Measurements from ENCODE around the gene ENOSF1.
"Not testable (repeated sequence)": the region's sequence is repeated elsewhere in the genome, so short reads cannot be mapped to it uniquely, and the experiment has no call there.

ENOSF1 gene

DNA sequence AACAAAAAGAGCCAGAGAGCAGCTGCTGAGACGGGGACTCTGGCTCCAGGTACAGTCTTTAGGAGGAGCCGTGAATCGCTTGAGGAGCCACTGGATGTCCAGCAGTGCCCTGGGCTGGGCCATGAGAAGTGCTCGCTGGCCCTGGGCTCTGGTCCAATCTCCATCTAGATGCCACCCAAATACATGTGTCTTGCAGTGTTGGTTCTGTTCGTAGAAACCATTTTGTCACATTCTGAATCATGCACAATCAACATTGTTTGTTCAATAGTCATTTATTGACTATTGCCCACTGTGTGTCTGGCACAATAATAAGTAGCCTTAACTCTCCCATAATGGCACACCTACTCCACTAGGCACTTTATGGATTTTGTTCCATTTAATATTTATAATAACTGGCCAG, 28.9 kb downstream of the ENOSF1 start:
- no peak for TF ChIP-seq CTCF (IDR thresholded peaks at IDR 0.05; ENCODE audit: poor library complexity, severe bottlenecking)
- Histone ChIP-seq H3K27me3 (ENCODE audit: insufficient read depth, poor library complexity, severe bottlenecking) (no peaks in the 10 kb centered on the region), H3K9me3 (ENCODE audit: severe bottlenecking) (no peaks in the 10 kb centered on the region), H3K36me3 (ENCODE audit: low read depth) (peaks cover 41% of the 10 kb centered on the region), H3K4me1 (ENCODE audit: insufficient read depth, poor library complexity, severe bottlenecking) (no peaks in the 10 kb centered on the region), H3K4me3 (ENCODE audit: severe bottlenecking) (no peak overlapping the region), H3K27ac (ENCODE audit: poor library complexity, severe bottlenecking) (no peak overlapping the region)
- DNase-seq (ENCODE audit: low spot score) (no peak), ATAC-seq (ENCODE audit: low read depth) (no peak)

DNA sequence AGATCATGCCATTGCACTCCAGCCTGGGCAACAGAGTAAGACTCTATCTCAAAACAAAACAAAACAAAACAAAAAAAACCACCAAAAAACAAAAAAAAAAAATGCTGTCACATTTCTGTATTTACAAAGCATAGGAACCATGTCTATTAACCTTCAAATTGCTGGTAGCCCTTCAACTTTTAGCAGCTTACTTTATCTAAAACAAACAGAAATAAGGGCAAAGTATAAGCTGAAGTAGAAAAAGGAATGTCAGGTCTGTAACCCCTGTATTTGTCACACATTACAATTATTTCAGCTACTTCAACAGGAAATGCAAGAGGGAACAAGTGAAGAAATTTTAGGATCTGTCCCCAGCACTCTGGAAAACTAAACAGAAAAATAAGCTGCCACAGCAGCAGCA, 29.6 kb downstream of the ENOSF1 start:
- no peak for ATAC-seq (ENCODE audit: low read depth)
- no peak for DNase-seq (ENCODE audit: low spot score)
- Histone ChIP-seq H3K36me3 (ENCODE audit: low read depth) (peaks cover 48% of the 10 kb centered on the region), H3K27me3 (ENCODE audit: insufficient read depth, poor library complexity, severe bottlenecking) (no peaks in the 10 kb centered on the region), H3K4me3 (ENCODE audit: severe bottlenecking) (no peak overlapping the region), H3K4me1 (ENCODE audit: insufficient read depth, poor library complexity, severe bottlenecking) (no peaks in the 10 kb centered on the region), H3K9me3 (ENCODE audit: severe bottlenecking) (no peaks in the 10 kb centered on the region), H3K27ac (ENCODE audit: poor library complexity, severe bottlenecking) (no peak overlapping the region)
- TF ChIP-seq CTCF (IDR thresholded peaks at IDR 0.05; ENCODE audit: poor library complexity, severe bottlenecking): no peak

DNA sequence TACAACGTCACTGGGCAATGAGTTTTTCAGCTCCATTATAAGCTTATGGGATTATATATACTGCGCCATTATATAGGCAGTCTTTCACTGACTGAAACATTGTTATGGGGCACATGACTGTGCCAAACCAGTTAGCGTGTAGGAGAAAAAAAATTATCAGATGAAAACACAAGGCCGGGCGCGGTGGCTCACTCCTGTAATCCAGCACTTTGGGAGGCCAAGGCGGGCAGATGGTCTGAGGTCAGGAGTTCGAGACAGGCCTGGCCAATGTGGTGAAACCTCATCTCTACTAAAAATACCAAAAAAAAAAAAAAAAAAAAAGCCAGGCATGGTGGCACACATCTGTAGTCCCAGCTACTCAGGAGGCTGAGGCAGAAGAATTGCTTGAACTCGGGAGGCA, 30.0 kb downstream of the ENOSF1 start:
- peaks cover 48% of the 10 kb centered on the region for H3K36me3 ChIP-seq (ENCODE audit: low read depth)
- H3K4me1 ChIP-seq (ENCODE audit: insufficient read depth, poor library complexity, severe bottlenecking); H3K9me3 ChIP-seq (ENCODE audit: severe bottlenecking); H3K27me3 ChIP-seq (ENCODE audit: insufficient read depth, poor library complexity, severe bottlenecking); H3K27ac ChIP-seq (ENCODE audit: poor library complexity, severe bottlenecking); ATAC-seq (ENCODE audit: low read depth); DNase-seq (ENCODE audit: low spot score); H3K4me3 ChIP-seq (ENCODE audit: severe bottlenecking): not testable (repeated sequence)

DNA sequence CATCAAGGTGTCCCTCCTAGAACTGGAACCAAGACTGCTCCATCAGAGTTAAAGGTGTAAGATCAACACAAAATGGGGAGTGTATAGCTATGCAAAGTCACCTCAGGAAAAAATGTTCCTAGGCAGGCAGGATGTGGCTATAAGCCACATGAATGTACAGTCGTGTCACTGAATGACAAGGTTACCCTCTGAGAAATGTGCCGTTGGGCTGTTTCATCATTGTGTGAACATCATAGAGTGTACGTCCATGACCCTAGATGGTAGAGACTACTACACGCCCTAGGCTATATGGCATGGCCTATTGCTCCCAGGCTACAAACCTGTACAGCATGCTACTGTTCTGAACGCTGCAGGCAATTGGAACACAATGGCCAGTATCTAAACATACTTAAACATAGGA, 30.4 kb downstream of the ENOSF1 start:
- DNase-seq (ENCODE audit: low spot score) (no peak), ATAC-seq (ENCODE audit: low read depth) (no peak)
- Histone ChIP-seq H3K4me3 (ENCODE audit: severe bottlenecking) (no peak overlapping the region), H3K27me3 (ENCODE audit: insufficient read depth, poor library complexity, severe bottlenecking) (no peaks in the 10 kb centered on the region), H3K9me3 (ENCODE audit: severe bottlenecking) (no peaks in the 10 kb centered on the region), H3K36me3 (ENCODE audit: low read depth) (peaks cover 51% of the 10 kb centered on the region), H3K4me1 (ENCODE audit: insufficient read depth, poor library complexity, severe bottlenecking) (no peaks in the 10 kb centered on the region), H3K27ac (ENCODE audit: poor library complexity, severe bottlenecking) (no peak overlapping the region)
- TF ChIP-seq CTCF (IDR thresholded peaks at IDR 0.05; ENCODE audit: poor library complexity, severe bottlenecking): no peak

DNA sequence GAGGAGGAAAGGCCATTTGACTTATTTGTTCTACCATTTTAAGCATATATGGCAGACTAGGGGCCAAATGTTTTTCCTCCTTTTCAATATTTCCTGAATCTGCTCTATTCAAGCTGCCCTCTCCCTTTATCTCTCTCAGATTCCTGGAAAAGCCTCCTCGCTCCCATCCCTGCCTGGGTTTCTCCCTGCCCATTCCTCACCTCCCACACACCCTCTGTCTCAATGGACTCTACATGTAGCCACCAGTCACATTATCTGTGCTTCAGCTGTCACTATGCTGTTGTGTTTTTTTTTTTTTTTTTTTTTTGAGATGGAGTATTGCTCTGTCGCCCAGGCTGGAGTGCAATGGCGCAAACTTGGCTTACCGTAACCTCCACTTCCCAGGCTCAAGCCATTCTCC, 32.0 kb downstream of the ENOSF1 start:
- Histone ChIP-seq H3K4me1 (ENCODE audit: insufficient read depth, poor library complexity, severe bottlenecking) (no peaks in the 10 kb centered on the region), H3K9me3 (ENCODE audit: severe bottlenecking) (no peaks in the 10 kb centered on the region), H3K27me3 (ENCODE audit: insufficient read depth, poor library complexity, severe bottlenecking) (no peaks in the 10 kb centered on the region), H3K36me3 (ENCODE audit: low read depth) (peaks cover 52% of the 10 kb centered on the region), H3K4me3 (ENCODE audit: severe bottlenecking) (no peak overlapping the region), H3K27ac (ENCODE audit: poor library complexity, severe bottlenecking) (no peak overlapping the region)
- DNase-seq (ENCODE audit: low spot score): no peak
- no peak for TF ChIP-seq CTCF (IDR thresholded peaks at IDR 0.05; ENCODE audit: poor library complexity, severe bottlenecking)
- no peak for ATAC-seq (ENCODE audit: low read depth)
